GM18873 (cell line): ENCODE measurements around the gene ETAA1.

Source experiments
- ATAC-seq: cut with Tn5 transposase; IDR thresholded peaks from one replicate; pipeline ENCODE4 v1.9.1; 2021; ENCODE audit warnings: mild to moderate bottlenecking, moderate library complexity, moderate number of reproducible peaks; ENCODE audit not compliant: unreplicated experiment, low FRiP score

Gene ETAA1

DNA sequence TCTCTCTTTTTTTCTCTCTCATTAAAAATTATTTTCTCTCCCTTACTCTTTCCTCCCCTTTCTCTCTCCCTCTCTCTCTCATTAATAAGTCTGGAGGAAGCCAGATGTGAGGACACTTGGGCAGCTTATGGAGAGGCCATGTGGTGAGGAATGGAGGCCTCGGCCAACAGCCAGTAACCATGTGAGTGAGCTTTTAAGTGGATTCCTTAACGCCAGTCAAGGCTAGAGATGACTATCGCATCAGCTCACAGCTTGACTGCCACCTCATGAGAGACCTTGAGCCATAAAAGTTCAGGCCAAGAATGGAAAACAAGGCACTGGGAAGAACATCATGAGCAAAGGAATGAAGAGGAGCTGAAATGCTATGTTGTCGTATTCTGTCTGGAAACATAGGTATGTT is 39.1 kb downstream of the ETAA1 start:
- ATAC-seq: no peak

DNA sequence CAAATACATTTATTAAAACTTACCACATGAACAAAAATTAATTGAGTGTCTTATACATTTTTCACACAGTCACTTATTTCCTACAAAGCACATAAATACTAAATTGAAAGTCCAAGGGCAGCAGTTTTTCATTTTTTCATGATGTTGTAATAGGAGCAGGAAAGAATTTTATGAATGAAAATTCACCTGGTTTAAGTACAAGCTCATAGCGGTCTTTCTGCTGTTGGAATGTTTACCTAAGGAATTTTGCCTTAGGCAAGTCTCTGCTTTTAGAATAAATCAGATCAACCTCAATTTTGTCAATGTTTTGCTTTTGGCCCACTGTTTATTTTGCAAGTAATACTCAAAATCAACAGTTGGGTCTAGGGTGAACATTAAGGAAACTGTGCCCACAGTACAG is 40.0 kb downstream of the ETAA1 start:
- ATAC-seq: no peak

DNA sequence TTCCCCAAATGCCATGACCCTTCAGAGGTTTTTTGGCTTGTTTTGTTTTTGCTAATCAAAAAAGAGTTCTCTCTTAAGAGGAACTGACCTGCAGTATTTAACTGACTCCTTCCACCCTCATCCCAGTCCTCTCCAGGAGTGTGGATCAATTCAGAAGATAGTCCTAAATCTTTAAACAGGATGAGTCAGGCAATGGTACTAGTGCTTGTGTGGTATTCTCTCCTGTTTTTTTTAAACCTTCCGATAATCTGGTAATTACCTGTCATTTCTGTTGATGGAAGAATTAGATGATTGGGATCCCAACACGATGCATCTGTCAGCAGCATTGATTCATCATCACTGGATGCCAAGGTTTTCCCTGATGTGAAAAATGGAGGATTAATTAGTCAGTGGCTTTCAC is 41.2 kb downstream of the ETAA1 start:
- ATAC-seq: no peak

DNA sequence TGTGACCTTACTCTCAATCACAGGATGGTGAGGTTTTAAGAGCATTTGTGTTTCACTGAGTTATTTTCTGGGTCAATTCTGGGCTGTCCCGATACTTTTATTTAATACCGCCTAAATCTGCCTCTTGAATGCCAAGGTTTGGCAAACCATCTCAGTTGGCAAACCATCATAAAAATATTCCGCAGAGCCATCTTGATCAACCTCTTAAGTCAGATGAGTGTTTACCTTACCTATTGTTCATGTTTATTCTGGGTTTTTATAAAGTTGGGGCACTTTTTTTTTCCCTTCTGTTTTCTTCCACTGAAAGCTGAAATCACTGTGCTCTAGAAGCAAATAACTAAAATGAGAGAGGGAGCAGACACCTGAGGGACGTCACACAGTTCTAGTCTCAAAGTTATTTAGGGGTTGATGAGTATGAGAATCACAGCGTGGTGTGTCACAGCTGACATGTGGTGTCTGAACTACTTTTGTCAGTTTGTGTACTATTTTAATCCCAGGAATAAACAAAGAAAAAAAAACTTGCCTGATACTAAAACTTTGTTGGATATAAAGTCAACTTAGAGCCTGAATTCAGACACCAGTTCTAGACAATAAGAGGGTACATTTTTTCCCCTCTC is 48.6 kb downstream of the ETAA1 start:
- ATAC-seq: no peak

DNA sequence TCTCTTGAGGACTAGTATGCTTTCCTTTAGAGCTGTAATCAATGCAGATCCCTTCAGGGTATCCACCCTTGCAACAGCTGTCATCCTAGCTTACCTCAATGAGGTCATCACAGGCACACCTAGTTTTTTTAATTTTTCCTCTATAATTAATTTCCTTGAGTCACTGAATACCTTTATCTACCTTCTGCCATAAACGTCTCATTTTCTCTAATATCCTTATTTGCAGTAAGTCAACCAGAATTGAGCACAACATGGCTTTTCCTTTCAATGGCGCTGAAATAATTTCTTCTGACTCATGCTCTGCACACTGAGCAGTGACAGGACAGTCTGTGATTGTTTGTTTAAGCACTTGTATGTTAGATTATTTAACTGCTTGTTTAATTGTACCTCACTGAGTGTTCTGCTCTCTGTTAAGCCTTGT is 49.4 kb downstream of the ETAA1 start:
- no peak for ATAC-seq

DNA sequence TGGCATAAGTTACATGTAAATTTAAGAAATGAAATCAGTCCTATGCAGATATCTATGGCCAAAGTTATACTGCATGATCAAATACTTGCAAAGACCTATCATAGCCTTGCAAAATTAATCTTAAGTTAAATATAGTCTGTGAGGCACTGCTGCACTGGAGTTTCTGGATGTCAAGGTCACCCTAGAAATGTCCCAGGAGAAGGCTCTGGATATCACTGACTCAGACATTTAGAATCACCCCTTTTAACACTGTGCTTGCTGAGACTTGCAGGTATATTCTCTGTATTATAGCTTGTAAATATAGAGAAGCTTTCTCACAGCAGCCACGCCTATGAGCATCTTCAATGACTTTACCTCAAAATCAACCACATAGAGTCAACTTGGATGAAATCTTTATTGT is 51.5 kb downstream of the ETAA1 start:
- ATAC-seq: no peak

DNA sequence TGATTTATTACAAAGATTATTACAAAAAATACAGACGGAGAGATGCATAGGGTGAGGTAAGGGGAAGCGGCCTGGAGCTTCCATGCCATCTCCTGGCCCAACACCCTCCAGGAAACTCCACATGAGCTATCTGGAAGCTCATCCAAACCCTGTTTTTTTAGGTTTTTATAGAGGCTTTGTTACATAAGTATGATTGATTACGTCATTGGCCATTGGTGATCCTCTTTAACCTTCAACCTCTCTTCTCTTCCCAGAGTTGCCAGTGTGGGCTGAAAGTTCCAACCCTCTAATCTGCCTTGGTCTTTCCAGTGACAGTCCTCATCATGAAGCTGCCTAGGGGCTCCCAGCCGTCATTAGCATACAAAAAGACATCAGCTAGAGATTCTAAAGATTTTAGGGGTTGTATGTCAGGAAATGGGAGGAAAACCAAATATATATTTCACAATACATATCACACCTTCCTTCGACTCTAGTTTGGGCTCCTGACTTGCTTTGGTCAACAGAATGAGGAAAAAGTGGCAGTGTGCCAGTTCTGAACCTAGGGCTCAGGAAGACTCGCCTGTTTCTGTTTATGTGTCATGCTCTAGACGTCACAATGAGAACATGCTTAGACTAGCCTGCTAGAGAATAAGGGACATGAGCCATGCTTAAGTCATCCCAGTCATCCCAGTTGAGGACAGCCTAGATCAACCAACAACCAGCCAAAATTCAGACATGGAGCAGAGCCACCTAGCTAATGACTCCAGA is 54.1 kb downstream of the ETAA1 start:
- no peak for ATAC-seq

DNA sequence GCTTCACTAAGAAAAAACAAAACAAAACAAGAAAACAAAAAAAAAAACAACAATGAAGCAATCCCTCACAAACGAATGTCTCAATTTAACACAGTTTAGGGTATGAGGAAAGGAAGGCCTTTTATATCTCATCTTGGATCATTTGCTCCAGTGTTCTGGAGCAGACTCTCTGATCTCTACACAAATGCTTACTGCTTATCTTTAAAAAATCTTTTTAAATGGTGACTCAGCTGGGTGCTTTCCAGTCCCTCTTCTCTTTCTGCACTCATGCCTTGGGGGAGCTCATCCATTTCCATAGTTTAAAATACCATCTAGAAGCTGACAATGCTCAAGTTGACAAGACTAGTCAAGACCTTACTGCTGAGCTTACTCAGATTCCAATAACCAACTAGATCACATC is 56.2 kb downstream of the ETAA1 start:
- ATAC-seq: no peak

DNA sequence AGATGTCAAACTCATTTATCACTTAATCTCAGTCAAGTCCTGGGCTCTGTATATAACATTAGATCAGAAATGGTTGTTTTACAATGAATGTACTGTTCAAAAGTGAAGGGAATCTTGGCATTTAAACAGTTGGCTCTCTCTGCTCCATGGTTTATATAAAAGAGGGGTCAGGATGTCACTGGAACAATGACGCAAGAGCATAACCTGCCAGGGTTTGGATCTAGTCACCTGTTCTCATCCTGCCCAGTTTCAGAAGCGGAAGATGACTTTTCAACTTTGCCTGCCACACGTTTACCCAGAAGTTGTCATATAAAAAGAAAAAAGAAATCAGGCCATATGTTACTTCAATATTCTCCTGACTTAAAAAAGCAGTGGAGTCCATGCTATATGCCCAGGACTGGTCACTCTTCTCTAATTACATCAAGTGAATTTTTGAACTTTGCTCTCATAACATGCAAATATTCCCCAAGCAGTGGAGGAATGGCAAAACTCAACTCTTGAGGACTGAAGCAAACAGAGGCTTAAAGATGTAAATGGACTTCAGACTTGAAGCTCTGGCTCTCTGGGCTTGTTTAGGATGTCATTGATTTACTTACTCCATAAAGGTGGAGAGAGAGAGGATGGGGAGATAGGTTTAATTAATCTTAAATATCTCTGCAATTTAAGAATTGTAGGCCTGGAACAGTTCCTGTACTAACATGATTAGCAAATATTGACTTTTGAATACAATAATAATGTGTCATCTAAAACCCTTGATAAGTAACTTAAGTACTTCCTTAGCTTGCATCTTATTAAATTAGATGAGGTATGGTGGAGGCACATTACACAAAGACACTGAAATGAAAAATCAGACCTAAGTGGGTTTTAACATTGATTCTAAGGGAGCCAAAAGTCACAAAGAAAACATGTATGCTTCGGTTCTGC is 58.3 kb downstream of the ETAA1 start:
- no peak for ATAC-seq

DNA sequence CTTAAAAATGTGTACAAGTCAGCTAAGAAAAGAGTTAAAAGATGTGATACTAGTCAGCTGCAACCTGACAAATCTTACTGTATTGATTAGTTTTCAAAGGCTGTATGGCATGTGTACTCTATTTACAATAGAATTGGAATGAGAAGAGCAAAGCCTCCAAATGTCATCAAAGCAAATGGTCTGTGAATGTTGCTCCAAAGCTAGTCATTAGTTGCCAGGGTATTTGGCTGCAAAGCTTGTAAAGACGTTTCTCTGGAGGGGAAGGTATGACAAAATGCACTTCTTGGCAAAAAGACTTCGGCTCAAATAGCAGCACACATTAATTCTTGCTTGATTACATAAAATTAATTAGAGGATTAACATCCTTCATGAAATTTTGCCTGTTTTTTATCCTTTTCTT is 59.3 kb downstream of the ETAA1 start:
- no peak for ATAC-seq

DNA sequence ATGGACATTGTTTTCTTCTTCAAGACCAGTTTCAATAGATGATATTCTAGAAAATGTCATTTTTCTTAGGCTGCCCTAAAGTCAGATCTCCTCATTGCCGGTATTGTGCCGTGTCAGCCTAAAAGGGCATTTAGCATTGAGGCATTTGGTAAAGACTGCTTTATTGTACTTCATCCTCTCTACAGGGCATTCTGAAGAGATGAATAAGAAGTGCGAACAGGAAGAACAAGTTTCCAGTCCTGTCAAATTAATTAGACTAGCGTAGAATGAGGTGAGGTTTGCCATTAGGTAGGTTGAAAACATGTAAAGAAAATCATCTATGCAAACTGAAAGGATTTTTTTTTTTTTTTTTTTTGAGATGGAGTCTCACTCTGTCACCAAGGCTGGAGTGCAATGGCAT is 60.6 kb downstream of the ETAA1 start:
- no peak for ATAC-seq

DNA sequence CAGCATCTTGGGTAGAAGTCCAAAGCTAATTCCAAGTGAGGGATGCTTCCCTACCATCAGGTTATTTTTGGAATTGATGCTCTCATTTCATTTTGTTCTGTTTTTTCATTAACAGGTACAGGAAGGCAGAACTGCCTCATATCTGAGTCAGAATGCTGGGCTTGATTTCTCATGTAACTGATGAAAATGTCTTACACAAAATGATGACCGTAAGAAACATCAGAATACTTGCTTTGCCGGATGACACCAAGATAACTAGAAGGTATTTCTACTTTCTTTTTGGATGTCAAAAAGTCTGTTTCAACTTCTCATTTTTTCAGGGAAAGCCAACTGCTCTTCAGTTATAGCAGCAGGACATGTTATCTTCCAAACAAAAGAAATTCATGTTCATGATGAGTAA is 62.6 kb downstream of the ETAA1 start:
- no peak for ATAC-seq
